GM21515 (cell line): ENCODE data around the gene DCUN1D1.

Experiments used
- ATAC-seq: cut with Tn5 transposase; IDR thresholded peaks from one replicate; pipeline ENCODE4 v1.9.1; 2021; ENCODE audit not compliant: unreplicated experiment

DCUN1D1 gene

GRCh38 chr3:182937293-182938051 is 42.9 kb downstream of the DCUN1D1 start:
- ATAC-seq, result peak; percentile 84

GRCh38 chr3:182936918-182937285 is 43.4 kb downstream of the DCUN1D1 start:
- no peak for ATAC-seq

GRCh38 chr3:182936239-182936917 is 44.0 kb downstream of the DCUN1D1 start:
- no peak for ATAC-seq

GRCh38 chr3:182935803-182936202 is 44.5 kb downstream of the DCUN1D1 start:
- no peak for ATAC-seq

GRCh38 chr3:182925944-182926337 is 54.4 kb downstream of the DCUN1D1 start:
- peak; percentile 14 for ATAC-seq

GRCh38 chr3:182925330-182925943 is 54.9 kb downstream of the DCUN1D1 start:
- peak; percentile 93 for ATAC-seq

- ATAC-seq, result no peak
Measured at GRCh38 chr3:182921665-182922355, 58.5 kb downstream of the DCUN1D1 start.

- ATAC-seq, result no peak
Measured at GRCh38 chr3:182920515-182921084, 59.7 kb downstream of the DCUN1D1 start.

- no peak for ATAC-seq
Measured at GRCh38 chr3:182919866-182920357, 60.4 kb downstream of the DCUN1D1 start.

- ATAC-seq, result no peak
Measured at GRCh38 chr3:182917134-182917533, 63.2 kb downstream of the DCUN1D1 start.

- ATAC-seq, result peak; percentile 31
Measured at GRCh38 chr3:182914341-182914740, 66.0 kb downstream of the DCUN1D1 start.

GRCh38 chr3:182913889-182914288 is 66.4 kb downstream of the DCUN1D1 start:
- peak; percentile 88 for ATAC-seq

- ATAC-seq, result no peak
Measured at GRCh38 chr3:182912474-182912873, 67.9 kb downstream of the DCUN1D1 start.

- no peak for ATAC-seq
Measured at GRCh38 chr3:182911782-182912111, 68.6 kb downstream of the DCUN1D1 start.

GRCh38 chr3:182910936-182911781 is 69.2 kb downstream of the DCUN1D1 start:
- ATAC-seq, result no peak

- no peak for ATAC-seq
Measured at GRCh38 chr3:182909318-182910040, 70.9 kb downstream of the DCUN1D1 start.

GRCh38 chr3:182908471-182908870 is 71.9 kb downstream of the DCUN1D1 start:
- ATAC-seq, result no peak

GRCh38 chr3:182906036-182906435 is 74.3 kb downstream of the DCUN1D1 start:
- ATAC-seq, result no peak

GRCh38 chr3:182905623-182906022 is 74.7 kb downstream of the DCUN1D1 start:
- ATAC-seq, result no peak

GRCh38 chr3:182904164-182904563 is 76.2 kb downstream of the DCUN1D1 start:
- no peak for ATAC-seq
